Testis (tissue), 3 donors: ENCODE results near the gene WNK1. TPM values are rescaled to one million over a fixed set of nuclear protein-coding genes. Genes with fewer than 3 reads are reported as not detected.
A peak's percentile ranks its signal among the peaks of the same experiment; 100 is the strongest.

Experiments used
- DNase-seq: peaks from one replicate; pipeline ENCODE4 v3.0.0-alpha.2; 2019
- H3K27ac ChIP-seq, 2 donors: fragments of 200-600 bp; sonication (generic); one replicate each; pipeline ENCODE4 v1.5.1; 2019
- H3K27me3 ChIP-seq: fragments of 200-600 bp; sonication (generic); one replicate; pipeline ENCODE4 v1.5.1; 2019
- H3K36me3 ChIP-seq: fragments of 200-600 bp; sonication (generic); one replicate; pipeline ENCODE4 v1.5.1; 2017; ENCODE audit warnings: low read depth; ENCODE audit errors: missing control alignments
- H3K4me1 ChIP-seq: fragments of 200-600 bp; sonication (generic); one replicate; pipeline ENCODE4 v1.5.1; 2019
- H3K4me3 ChIP-seq, 2 donors: fragments of 200-600 bp; sonication (generic); one replicate each; pipeline ENCODE4 v1.5.1; 2017 to 2019
- H3K9me3 ChIP-seq: fragments of 200-600 bp; sonication (generic); one replicate; pipeline ENCODE4 v1.5.1; 2017
- POLR2A ChIP-seq: fragments of 450-650 bp; IDR thresholded peaks from one replicate; pipeline ENCODE4 v1.6.1; 2017; ENCODE audit warnings: antibody characterized with exemption, mild to moderate bottlenecking, moderate library complexity
- WGBS, 2 donors: methylation state at CpG; one replicate each; pipeline ENCODE4 v1.1.5; 2018; 5-methylcytosine and 5-hydroxymethylcytosine counted together
- intact Hi-C: fragments of 100-400 bp; cut with DNase I; formaldehyde crosslinking; loops from one replicate; pipeline ENCODE4 v1.15.1; 2023; ENCODE audit warnings: low total_unique reads
- polyA plus RNA-seq: library from polyadenylated mRNA; stranded (reverse); fragments of 350-450 nt; fragmentation: Illumina TruSeq; extraction: RNeasy Lipid Tissue Mini Kit (QIAGEN cat#74804); gene quantifications from one replicate; pipeline ENCODE4 v1.2.3, GENCODE V29; 2014; ENCODE audit warnings: low read depth, low replicate concordance; ENCODE audit not compliant: insufficient read depth
- total RNA-seq, 2 donors: library from RNA; depleted of rRNA; stranded (reverse); fragments of >200 nt; gene quantifications; one replicate each; pipeline ENCODE4 v1.2.3, GENCODE V29; 2016
- TF ChIP-seq, protein P1 (sequence below), 3 experiments: fragments of 450-650 bp in 2 of 3; fragments of 200-600 bp in 1 of 3; sonication (generic) in 1 of 3; IDR thresholded peaks; one replicate each; pipeline ENCODE4 v1.5.1; 2016 to 2019; ENCODE audit warnings: antibody characterized with exemption in 3 of 3, mild to moderate bottlenecking in 2 of 3, moderate library complexity in 1 of 3

WNK1 gene
- total and polyA plus RNA-seq, 3 donors from 2014 or later, result 152 to 276 (median 259) TPM

DNA sequence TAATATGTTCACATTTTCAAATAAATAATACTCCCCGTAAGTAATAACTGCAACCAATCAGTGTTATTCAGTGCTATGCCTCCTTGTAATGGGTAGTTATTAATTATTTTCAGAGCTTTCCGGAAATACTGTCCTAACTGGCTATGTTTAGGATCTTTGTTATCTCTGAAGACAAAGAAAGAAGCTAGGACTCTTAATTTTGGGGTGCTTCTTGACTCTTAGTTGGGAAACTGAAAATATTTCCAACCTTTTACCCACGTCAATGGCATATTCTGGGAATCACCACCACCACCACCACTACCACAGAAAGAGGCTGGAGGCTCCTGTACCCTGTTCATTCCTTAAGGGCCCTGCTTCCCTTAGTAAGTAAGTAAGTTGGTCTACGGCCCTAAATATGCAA, 158.0 kb downstream of the WNK1 start:
- 86% methylated on average over 4 of the region's 4 CpGs for WGBS, 2 donors
- intact Hi-C loops, result no loop called here
- Histone ChIP-seq H3K27ac (no peak overlapping the region), H3K36me3 (no peaks in the 10 kb centered on the region), H3K4me1 (peaks cover 6% of the 10 kb centered on the region), H3K27me3 (no peaks in the 10 kb centered on the region), H3K9me3 (no peaks in the 10 kb centered on the region), H3K4me3 (no peak overlapping the region)
- no peak for TF ChIP-seq POLR2A
- TF ChIP-seq, protein P1, sequence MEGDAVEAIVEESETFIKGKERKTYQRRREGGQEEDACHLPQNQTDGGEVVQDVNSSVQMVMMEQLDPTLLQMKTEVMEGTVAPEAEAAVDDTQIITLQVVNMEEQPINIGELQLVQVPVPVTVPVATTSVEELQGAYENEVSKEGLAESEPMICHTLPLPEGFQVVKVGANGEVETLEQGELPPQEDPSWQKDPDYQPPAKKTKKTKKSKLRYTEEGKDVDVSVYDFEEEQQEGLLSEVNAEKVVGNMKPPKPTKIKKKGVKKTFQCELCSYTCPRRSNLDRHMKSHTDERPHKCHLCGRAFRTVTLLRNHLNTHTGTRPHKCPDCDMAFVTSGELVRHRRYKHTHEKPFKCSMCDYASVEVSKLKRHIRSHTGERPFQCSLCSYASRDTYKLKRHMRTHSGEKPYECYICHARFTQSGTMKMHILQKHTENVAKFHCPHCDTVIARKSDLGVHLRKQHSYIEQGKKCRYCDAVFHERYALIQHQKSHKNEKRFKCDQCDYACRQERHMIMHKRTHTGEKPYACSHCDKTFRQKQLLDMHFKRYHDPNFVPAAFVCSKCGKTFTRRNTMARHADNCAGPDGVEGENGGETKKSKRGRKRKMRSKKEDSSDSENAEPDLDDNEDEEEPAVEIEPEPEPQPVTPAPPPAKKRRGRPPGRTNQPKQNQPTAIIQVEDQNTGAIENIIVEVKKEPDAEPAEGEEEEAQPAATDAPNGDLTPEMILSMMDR (IDR thresholded peaks at IDR 0.05), result no peak
- DNase-seq, result no peak

GRCh38 chr12:911191-911826, 158.9 kb downstream of the WNK1 start:
- TF ChIP-seq, protein P1 (IDR thresholded peaks at IDR 0.05), result no peak
- no peak for TF ChIP-seq POLR2A
- peak overlapping the region in 1 of 2 donors; percentile 1 for H3K27ac ChIP-seq
- intact Hi-C loops, result no loop called here
- 45 to 59% methylated on average over 10 of the region's 10 CpGs for WGBS, 2 donors
- H3K9me3 ChIP-seq, result no peaks in the 10 kb centered on the region
- peak; percentile 28 for DNase-seq
- no peak overlapping the region for H3K4me3 ChIP-seq
- H3K4me1 ChIP-seq, result peaks cover 6% of the 10 kb centered on the region
- no peaks in the 10 kb centered on the region for H3K36me3 ChIP-seq
- no peaks in the 10 kb centered on the region for H3K27me3 ChIP-seq

DNA sequence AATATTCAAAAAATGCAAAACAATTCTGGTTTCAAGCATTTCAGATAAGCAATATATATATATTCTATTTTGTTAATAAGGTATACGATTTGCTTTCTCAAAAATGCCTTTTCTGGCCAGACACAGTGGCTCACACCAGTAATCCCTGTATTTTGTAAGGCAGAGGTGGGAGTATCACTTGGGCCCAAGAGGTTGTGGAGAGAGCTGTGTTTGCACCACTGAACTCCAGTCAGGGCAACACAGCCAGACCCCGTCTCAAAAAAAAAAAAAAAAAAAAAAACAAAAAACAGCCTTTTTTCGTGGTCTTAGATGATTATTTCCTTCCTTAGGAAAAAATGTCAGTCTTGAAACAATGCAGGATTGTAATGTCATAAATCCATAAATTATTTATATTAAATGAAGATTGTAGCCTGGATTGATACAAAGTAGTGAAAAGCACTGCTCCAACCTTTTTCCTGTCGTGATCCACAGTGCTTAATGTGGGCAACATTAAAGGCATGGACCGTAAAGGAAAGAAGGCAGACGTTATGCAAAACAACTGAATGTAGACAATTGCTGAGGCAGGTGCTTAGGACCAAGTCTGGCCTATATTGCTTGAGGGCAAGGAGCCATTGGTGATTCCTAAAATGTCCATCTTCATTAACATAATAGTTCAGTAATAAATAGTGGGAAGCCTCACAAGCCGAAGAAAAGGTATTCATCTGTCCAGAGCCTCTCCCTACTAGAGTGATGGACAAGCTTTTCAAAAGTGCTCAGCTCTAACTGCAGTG, 160.3 kb downstream of the WNK1 start:
- Histone ChIP-seq H3K4me3 (no peak overlapping the region), H3K4me1 (peaks cover 6% of the 10 kb centered on the region), H3K9me3 (no peaks in the 10 kb centered on the region), H3K36me3 (no peaks in the 10 kb centered on the region), H3K27me3 (no peaks in the 10 kb centered on the region), H3K27ac (no peak overlapping the region)
- TF ChIP-seq, protein P1 (IDR thresholded peaks at IDR 0.05), result no peak
- TF ChIP-seq POLR2A, result no peak
- DNase-seq, result no peak
- 84 to 88% methylated on average over 7 of the region's 7 CpGs for WGBS, 2 donors
- intact Hi-C loops, result no loop called here

DNA sequence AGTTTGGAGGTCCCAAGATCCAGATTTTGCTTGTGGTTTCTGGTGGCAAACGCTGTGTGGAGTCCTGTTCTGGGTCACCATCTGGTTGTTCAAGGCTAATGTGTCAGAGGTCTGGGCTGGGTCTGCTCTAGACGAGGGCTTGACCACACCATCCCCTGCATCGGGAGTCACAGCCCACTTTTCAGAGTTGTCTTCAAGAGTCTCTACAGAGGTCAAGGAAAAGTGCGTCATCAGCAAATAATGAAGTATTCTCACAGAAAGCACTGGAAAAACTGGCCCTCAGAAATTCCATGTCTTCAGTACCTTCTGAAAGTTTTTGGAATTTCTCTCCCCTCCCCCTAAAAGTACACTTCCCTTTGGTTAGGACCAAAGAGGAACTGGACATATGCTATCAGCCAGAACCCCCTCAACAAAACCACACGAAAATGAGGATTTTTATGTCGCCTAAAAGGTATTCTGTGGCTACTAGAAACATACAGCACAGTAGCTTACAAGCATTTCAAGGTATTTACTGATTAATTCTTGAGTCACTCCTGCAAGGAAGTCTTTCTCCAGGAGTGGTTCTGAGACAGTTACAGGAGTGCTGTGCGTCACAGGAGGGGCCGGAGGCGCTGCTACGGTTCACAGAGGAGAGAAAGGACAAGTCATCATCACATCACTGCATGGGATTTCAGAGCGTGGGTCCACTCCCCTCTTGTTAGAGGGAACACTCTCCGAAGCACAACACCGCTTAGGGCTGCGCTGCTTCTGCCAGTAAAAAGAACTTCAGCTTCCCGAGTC, 161.7 kb downstream of the WNK1 start:
- no peaks in the 10 kb centered on the region for H3K36me3 ChIP-seq
- DNase-seq, result no peak
- intact Hi-C loops, result no loop called here
- TF ChIP-seq POLR2A, result no peak
- TF ChIP-seq, protein P1 (IDR thresholded peaks at IDR 0.05), result no peak
- H3K9me3 ChIP-seq, result no peaks in the 10 kb centered on the region
- peaks cover 6% of the 10 kb centered on the region for H3K4me1 ChIP-seq
- H3K27me3 ChIP-seq, result no peaks in the 10 kb centered on the region
- no peak overlapping the region for H3K4me3 ChIP-seq
- WGBS, 2 donors, result 63 to 71% methylated on average over 15 of the region's 15 CpGs
- peak overlapping the region; percentile 3 to 41 for H3K27ac ChIP-seq
